BLaER1 treated with 17β-estradiol and CSF1 and Interleukin-3, amounts not matched to agents 10 nM and 100 nM (cell line): ENCODE measurements around the gene DCAF17.
A peak's percentile ranks its signal among the peaks of the same experiment; 100 is the strongest.

Experiments used
- H3K27ac ChIP-seq, 11 experiments: shearing (Covaris generic); formaldehyde crosslinking; 2 replicates each; pipeline ENCODE4 v1.8.1; 2022
- H3K27me3 ChIP-seq, 11 experiments: shearing (Covaris generic); formaldehyde crosslinking; 2 replicates each; pipeline ENCODE4 v1.8.1; 2022
- H3K36me3 ChIP-seq, 11 experiments: shearing (Covaris generic); formaldehyde crosslinking; 2 replicates each; pipeline ENCODE4 v1.8.1; 2022
- H3K4me1 ChIP-seq, 10 experiments: shearing (Covaris generic); formaldehyde crosslinking; 2 replicates each; pipeline ENCODE4 v1.8.1; 2022
- H3K4me2 ChIP-seq, 11 experiments: shearing (Covaris generic); formaldehyde crosslinking; 2 replicates each; pipeline ENCODE4 v1.8.1; 2022
- H3K4me3 ChIP-seq, 10 experiments: shearing (Covaris generic); formaldehyde crosslinking; 2 replicates each; pipeline ENCODE4 v1.8.1; 2022
- H3K9ac ChIP-seq, 11 experiments: shearing (Covaris generic); formaldehyde crosslinking; 2 replicates each; pipeline ENCODE4 v1.8.1; 2022
- H3K9me3 ChIP-seq, 11 experiments: shearing (Covaris generic); formaldehyde crosslinking; replicated peaks in 1 of 11; 2 replicates each; pipeline ENCODE4 v1.8.1; 2022
- H4K20me1 ChIP-seq, 11 experiments: shearing (Covaris generic); formaldehyde crosslinking; 2 replicates each; pipeline ENCODE4 v1.8.1; 2022
- Cebpa-rat ChIP-seq, 11 experiments: shearing (Covaris generic); IDR thresholded peaks; 2 replicates each; pipeline ENCODE4 v1.8.1; 2022

The DCAF17 gene

GRCh38 chr2:171394164-171394740 is 39.8 kb upstream of the DCAF17 start:
- Histone ChIP-seq H3K27ac (no peak overlapping the region), H3K4me3 (no peak overlapping the region), H3K9ac (no peak overlapping the region), H3K27me3 (no peaks in the 10 kb centered on the region), H3K9me3 (peaks cover 4 to 16% (median 7%) of the 10 kb centered on the region in 11 experiments; a peak in 9 of 22 replicates), H3K4me2 (no peak overlapping the region), H3K4me1 (0 out of 20 replicates have a peak, but pooled peaks cover 0 to 1% (median 0%) of the 10 kb centered on the region in 10 experiments), H3K36me3 (0 out of 22 replicates have a peak, but pooled peaks cover 0 to 9% (median 0%) of the 10 kb centered on the region in 11 experiments), H4K20me1 (no peaks in the 10 kb centered on the region; a peak in 1 of 22 replicates)
- TF ChIP-seq Cebpa-rat (IDR thresholded peaks at IDR 0.05) = no peak

DNA sequence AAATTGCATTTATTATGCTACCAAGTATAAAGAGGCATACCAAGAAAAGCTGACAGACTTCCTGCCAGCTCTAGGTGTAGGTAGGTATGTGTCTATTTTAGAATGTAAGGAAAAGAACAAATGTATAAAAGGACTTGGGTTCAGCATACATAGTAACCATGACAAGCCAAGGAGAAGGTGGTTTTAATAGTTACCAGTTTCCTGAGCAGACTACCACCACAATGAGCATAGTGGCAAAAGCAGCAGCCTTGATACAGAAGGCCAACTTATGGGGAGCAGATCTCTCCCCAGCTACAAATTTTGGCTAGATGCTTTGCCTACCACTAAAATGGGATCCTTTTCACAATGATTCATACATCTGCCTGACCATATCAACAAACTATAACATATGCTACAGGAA is 34.7 kb upstream of the DCAF17 start:
- TF ChIP-seq Cebpa-rat (IDR thresholded peaks at IDR 0.05) = no peak
- no peak overlapping the region for H3K9ac ChIP-seq

DNA sequence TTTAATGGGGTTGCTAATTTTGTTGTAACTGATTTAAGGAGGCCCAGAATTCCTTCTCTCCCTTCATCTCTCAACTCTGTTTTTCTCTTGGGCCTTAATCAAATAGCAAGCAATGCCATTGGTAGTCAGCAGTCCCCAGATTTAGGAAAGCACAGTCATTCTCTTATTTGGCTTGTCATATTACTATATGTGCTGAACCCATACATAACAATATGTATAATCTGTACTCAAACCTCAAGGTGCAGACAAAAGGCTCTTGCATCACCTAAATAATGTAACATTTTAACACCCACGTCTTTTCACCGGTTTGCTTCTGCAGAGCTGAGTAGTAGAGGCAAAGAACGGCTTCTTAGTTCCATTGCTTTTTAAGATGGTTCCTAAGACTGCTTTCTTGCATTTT is 33.6 kb upstream of the DCAF17 start:
- H3K9me3 ChIP-seq = peaks cover 26 to 42% (median 36%) of the 10 kb centered on the region in 11 experiments
- no peak overlapping the region for H3K27ac ChIP-seq

More for the DNA sequence above, 34.7 kb upstream of the DCAF17 start:
- Histone ChIP-seq H3K4me3 (no peak overlapping the region), H3K27me3 (no peaks in the 10 kb centered on the region), H3K36me3 (peaks cover 0 to 26% (median 15%) of the 10 kb centered on the region in 11 experiments; a peak in 12 of 22 replicates), H3K4me1 (peaks cover 0 to 6% (median 0%) of the 10 kb centered on the region in 10 experiments; a peak in 1 of 20 replicates), H3K27ac (no peak overlapping the region), H3K9me3 (peaks cover 26 to 42% (median 36%) of the 10 kb centered on the region in 11 experiments), H4K20me1 (no peaks in the 10 kb centered on the region), H3K4me2 (no peak overlapping the region)

GRCh38 chr2:171401947-171402346 is 32.1 kb upstream of the DCAF17 start:
- Histone ChIP-seq H4K20me1 (no peaks in the 10 kb centered on the region), H3K27me3 (no peaks in the 10 kb centered on the region), H3K9me3 (peaks cover 23 to 40% (median 32%) of the 10 kb centered on the region in 11 experiments), H3K4me2 (no peak overlapping the region), H3K27ac (no peak overlapping the region), H3K4me3 (no peak overlapping the region), H3K4me1 (peaks cover 0 to 20% (median 0%) of the 10 kb centered on the region in 10 experiments; a peak in 4 of 20 replicates), H3K9ac (no peak overlapping the region), H3K36me3 (peaks cover 0 to 32% (median 15%) of the 10 kb centered on the region in 11 experiments; a peak in 12 of 22 replicates)
- TF ChIP-seq Cebpa-rat (IDR thresholded peaks at IDR 0.05) = no peak

More for the DNA sequence above, 33.6 kb upstream of the DCAF17 start:
- H3K4me3 ChIP-seq = no peak overlapping the region
- no peak overlapping the region for H3K9ac ChIP-seq
- H4K20me1 ChIP-seq = no peaks in the 10 kb centered on the region
- peaks cover 0 to 32% (median 15%) of the 10 kb centered on the region in 11 experiments; a peak in 12 of 22 replicates for H3K36me3 ChIP-seq
- peaks cover 0 to 15% (median 0%) of the 10 kb centered on the region in 10 experiments; a peak in 4 of 20 replicates for H3K4me1 ChIP-seq
- no peak overlapping the region for H3K4me2 ChIP-seq
- no peaks in the 10 kb centered on the region for H3K27me3 ChIP-seq
- TF ChIP-seq Cebpa-rat (IDR thresholded peaks at IDR 0.05) = no peak

DNA sequence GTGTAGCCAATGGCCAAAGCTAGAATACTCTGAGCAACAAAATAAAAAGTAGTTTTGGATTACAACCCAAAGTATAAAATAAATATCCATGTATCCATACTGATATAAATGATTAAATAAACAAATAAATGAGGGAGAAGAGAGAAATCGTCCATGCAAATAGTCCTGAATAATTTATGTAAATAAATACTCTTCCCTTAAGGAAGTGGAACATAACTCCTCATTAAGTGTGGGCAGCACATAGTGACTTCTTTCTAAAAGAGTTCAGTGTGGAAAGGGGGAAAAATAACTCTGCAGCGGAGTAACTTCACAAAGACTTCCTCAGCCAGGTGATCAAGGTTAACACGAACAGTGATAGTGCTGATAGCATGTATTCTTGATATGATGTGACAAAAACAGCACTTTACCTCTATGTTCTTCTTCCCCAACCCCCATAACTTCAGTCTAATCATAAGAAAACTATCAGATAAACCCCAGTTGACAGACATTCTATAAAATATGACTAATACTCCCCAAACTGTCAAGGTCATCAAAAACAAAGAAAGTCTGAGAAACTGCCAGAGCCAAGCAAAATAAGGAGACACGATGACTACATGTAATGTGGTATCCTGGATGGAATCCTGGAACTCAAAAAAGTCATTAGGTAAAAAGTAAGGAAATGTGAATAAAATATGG is 31.0 kb upstream of the DCAF17 start:
- Histone ChIP-seq H3K9me3 (peaks cover 21 to 32% (median 24%) of the 10 kb centered on the region in 11 experiments), H3K36me3 (peaks cover 0 to 32% (median 15%) of the 10 kb centered on the region in 11 experiments; a peak in 12 of 22 replicates), H3K27ac (no peak overlapping the region), H3K4me3 (no peak overlapping the region), H3K4me2 (no peak overlapping the region), H3K4me1 (peaks cover 0 to 20% (median 0%) of the 10 kb centered on the region in 10 experiments; a peak in 4 of 20 replicates), H4K20me1 (no peaks in the 10 kb centered on the region), H3K9ac (no peak overlapping the region), H3K27me3 (no peaks in the 10 kb centered on the region)
- TF ChIP-seq Cebpa-rat (IDR thresholded peaks at IDR 0.05) = no peak

DNA sequence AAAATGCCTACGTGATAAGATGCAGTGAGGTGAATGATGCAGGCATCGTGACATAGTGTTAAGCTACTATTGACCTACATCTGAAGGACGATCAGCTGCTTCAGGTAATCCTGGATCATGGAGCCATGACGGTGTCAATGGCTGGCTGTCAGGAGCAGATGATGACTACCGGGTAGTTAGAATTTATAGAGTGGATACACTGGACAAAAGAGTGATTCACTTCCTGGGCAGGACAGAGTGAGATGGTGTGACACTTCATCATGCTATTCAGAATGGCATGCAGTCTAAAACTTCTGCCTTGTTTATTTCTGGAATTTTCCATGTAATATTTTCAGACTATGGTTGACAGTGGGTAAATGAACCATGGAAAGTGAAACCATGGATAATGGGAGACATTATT is 29.8 kb upstream of the DCAF17 start:
- Histone ChIP-seq H4K20me1 (no peaks in the 10 kb centered on the region; a peak in 1 of 22 replicates), H3K9ac (no peak overlapping the region), H3K4me2 (peak overlapping the region in 1 of 11 experiments; percentile 12; a peak in 1 of 22 replicates), H3K27me3 (no peaks in the 10 kb centered on the region), H3K27ac (no peak overlapping the region), H3K4me1 (peaks cover 0 to 20% (median 0%) of the 10 kb centered on the region in 10 experiments; a peak in 4 of 20 replicates), H3K36me3 (peaks cover 0 to 32% (median 15%) of the 10 kb centered on the region in 11 experiments; a peak in 12 of 22 replicates), H3K4me3 (no peak overlapping the region), H3K9me3 (peaks cover 20 to 32% (median 24%) of the 10 kb centered on the region in 11 experiments)
- no peak for TF ChIP-seq Cebpa-rat (IDR thresholded peaks at IDR 0.05)

DNA sequence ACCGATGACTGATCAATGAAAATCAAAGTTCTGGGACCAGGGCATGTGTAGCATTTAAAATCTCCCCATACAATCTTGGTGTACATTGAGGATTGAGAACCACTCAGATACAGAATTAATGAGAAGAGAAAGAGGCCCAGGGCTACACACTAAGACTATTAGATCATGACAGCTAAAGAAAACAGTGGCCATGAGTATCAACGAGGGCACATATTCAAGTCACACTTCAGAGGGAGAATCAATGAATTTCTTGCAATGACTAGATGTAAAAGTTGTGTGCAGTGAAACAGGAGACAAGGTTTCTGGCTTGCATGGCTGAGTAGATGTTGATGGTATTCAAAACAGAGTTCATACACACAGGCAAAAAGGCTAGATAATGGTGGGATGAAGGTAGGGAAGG is 29.3 kb upstream of the DCAF17 start:
- no peak for TF ChIP-seq Cebpa-rat (IDR thresholded peaks at IDR 0.05)
- no peak overlapping the region for H3K27ac ChIP-seq

GRCh38 chr2:171405546-171405945 is 28.5 kb upstream of the DCAF17 start:
- Histone ChIP-seq H3K9ac (no peak overlapping the region), H4K20me1 (peaks cover 0 to 4% (median 0%) of the 10 kb centered on the region in 11 experiments; a peak in 1 of 22 replicates), H3K4me1 (peaks cover 0 to 20% (median 0%) of the 10 kb centered on the region in 10 experiments; a peak in 4 of 20 replicates), H3K4me2 (peak overlapping the region in 2 of 11 experiments; percentile 6 to 27; a peak in 1 of 22 replicates), H3K4me3 (no peak overlapping the region), H3K27ac (no peak overlapping the region), H3K9me3 (peaks cover 20 to 32% (median 24%) of the 10 kb centered on the region in 11 experiments), H3K27me3 (no peaks in the 10 kb centered on the region), H3K36me3 (peaks cover 0 to 32% (median 15%) of the 10 kb centered on the region in 11 experiments; a peak in 12 of 22 replicates)
- TF ChIP-seq Cebpa-rat (IDR thresholded peaks at IDR 0.05) = no peak

More for the DNA sequence above, 29.3 kb upstream of the DCAF17 start:
- Histone ChIP-seq H3K9me3 (peaks cover 20 to 32% (median 24%) of the 10 kb centered on the region in 11 experiments), H3K4me1 (peaks cover 0 to 20% (median 0%) of the 10 kb centered on the region in 10 experiments; a peak in 4 of 20 replicates), H3K4me2 (no peak overlapping the region), H3K27me3 (no peaks in the 10 kb centered on the region), H4K20me1 (peaks cover 0 to 4% (median 0%) of the 10 kb centered on the region in 11 experiments; a peak in 1 of 22 replicates), H3K4me3 (no peak overlapping the region), H3K36me3 (peaks cover 0 to 32% (median 15%) of the 10 kb centered on the region in 11 experiments; a peak in 12 of 22 replicates), H3K9ac (no peak overlapping the region)

DNA sequence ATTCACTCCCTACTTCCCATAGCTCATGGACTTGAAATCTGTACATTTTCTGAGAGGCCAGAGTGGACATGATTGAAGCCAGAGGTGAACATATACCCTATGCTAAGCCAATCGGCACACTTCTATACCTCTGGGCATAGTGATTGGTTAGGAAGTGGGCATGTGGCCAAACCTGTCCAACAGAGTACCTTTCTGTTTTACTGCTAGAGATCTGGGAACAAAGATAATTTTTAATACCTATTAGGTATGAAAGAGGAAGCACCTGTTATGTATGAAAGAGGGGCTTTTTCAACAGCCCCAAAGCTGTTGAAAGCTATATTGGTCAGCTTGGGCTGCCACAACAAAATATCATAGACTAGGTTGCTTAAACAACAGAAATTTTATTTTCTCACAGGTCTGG is 28.0 kb upstream of the DCAF17 start:
- H3K36me3 ChIP-seq = peaks cover 0 to 32% (median 15%) of the 10 kb centered on the region in 11 experiments; a peak in 12 of 22 replicates
- TF ChIP-seq Cebpa-rat (IDR thresholded peaks at IDR 0.05) = no peak
- no peak overlapping the region for H3K27ac ChIP-seq
- peak overlapping the region in 1 of 11 experiments; percentile 27; a peak in 1 of 22 replicates for H3K4me2 ChIP-seq
- H3K4me1 ChIP-seq = peaks cover 0 to 20% (median 0%) of the 10 kb centered on the region in 10 experiments; a peak in 4 of 20 replicates
- H4K20me1 ChIP-seq = peaks cover 0 to 4% (median 0%) of the 10 kb centered on the region in 11 experiments; a peak in 1 of 22 replicates
- H3K9ac ChIP-seq = no peak overlapping the region
- no peak overlapping the region for H3K4me3 ChIP-seq
- H3K27me3 ChIP-seq = no peaks in the 10 kb centered on the region
- peaks cover 20 to 29% (median 24%) of the 10 kb centered on the region in 11 experiments for H3K9me3 ChIP-seq
